NOMO-1 treated with dmso at 0.1 percent for 144 hours (cell line): ENCODE data around the gene DPF3.

Experiments used
- DNase-seq: peaks from one replicate; lab custom pipeline; 2025; ENCODE audit not compliant: unreplicated experiment; lab: John Stamatoyannopoulos, UW

DPF3 gene

GRCh38 chr14:72839753-72840607 lies 53.9 kb downstream of the DPF3 start:
- DNase-seq = no peak

GRCh38 chr14:72839351-72839750 lies 54.5 kb downstream of the DPF3 start:
- no peak for DNase-seq

DNA sequence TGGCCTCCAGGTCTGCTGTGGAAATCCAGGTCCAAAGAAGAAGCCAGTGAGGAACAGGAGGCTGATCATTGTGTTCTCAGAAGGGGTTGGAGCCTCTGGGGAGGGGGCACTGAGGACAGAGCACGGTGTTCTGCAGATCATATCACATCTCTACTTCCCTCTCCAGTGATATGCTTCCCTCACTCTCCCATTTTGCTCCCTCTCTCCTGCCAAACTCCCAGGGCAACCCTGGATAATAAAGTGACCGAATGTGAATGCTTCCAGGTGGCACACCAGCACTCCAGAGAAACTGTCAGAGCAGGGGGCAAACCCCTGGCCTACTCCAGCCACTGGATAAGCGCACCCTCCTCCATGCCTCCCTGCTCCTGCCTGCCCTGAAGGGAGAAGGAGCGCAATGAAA lies 57.8 kb downstream of the DPF3 start:
- no peak for DNase-seq

DNA sequence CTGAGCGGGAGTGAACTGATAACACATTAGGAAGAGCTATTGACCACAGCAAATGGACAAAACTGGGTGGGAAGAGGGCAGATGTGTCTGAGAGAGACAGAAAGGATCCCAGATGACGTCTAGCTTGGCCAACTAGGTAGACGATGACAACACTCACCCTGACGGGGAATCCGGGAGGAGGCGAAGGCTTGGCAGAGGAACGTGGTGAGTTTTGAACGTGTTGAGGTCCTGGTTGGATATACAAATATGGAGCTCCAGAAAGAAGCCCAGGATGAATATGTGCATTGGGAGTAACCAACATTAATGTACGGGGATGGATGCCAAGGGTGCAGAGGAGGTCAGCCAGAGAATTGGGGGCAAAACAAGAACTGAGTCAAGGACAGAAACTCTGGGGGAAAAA lies 60.7 kb downstream of the DPF3 start:
- no peak for DNase-seq

DNA sequence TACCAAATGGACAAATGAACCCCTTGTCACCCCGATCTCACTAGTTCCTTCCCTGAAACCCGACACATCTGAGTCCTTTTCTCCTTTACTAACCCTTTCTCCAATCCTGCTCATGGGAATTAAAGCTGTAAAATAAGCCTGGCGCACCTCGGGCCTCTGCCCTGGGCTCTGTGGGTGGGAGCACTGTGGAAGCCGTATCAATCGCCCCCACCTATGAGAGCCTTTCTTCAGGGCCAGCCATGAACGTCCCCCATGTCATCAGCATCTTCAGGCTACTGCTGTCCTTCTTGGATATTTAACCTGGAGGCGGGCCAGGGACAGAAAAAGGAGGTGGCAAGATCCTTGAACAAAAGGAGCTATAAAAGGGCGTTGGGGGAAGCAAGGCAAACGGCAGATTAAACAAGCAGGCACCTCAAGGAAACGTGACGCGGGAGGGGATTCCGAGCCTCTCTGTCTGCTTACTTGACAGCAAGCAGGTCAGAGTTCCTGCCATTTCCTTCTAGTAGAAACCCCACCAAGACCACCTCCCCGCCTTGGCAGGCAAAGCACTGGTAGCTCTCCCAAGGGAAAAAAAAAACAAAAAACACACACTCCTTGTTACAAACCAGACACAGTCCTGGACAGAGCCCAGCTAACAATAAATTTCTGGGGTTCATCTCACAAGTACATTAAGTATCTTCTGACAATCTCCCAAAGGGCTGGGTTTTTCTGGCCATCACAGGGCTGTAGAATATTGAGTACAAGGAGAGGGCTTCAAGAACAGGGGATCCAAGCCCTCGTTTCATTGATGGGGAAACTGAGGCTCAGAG lies 62.9 kb downstream of the DPF3 start:
- no peak for DNase-seq

DNA sequence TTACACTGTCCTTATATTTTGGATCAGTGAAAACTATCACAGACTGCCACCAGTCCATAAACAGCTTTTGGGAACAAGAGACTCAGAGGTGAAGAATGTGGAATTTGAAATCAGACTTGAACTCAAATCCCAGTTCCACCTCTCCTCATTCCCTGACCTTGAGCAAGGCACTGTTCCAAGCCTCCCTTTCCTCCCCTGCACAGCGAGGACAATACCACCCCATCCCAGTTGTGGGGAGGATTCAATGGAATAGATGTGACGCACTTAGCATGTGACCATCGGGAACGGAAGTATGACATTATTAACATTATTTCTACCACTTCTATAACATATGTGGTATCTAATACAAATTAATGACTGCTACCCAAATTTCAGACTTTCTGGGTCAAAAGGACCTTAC lies 63.5 kb downstream of the DPF3 start:
- no peak for DNase-seq

- no peak for DNase-seq
Measured at GRCh38 chr14:72828604-72829003, 65.3 kb downstream of the DPF3 start.

DNA sequence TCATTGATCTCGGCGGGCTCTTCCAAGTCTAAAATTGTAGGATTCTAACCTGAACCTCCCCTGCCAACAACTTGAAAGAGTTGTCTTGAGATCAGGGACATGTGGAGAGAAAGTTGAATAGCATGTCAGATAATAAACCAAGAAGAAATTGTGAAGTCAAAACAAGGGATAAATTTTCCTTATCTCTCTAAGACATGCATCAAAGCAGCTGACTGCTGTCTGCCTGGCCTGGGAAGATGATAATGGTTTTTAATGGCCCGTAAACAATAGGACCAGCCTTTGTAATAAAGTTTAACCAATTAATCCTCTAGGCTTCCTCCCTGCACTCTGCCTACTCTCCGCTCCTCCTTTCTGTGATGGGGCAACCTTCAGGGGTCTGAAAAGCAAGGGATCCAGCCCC lies 67.9 kb downstream of the DPF3 start:
- no peak for DNase-seq

- no peak for DNase-seq
Measured at GRCh38 chr14:72825486-72825885, 68.4 kb downstream of the DPF3 start.

DNA sequence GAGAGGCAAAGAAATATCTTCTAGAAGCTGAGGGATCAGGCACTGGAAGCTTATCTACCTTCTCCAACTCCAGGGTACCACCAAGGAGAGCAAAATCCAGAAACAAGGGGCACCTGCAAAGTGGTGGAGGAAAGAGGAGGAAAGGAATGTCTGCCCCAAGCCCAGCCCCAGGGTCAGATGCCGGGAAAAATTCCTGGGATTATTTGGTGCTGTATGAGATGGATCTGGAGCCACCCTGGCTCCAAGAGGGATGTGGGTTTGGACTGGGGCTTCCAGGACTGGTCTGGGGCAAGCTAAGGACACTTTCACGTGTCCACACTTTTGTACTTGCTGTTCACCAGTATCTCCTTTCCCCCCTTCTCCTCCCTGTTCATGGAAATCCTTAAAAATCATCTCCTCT lies 69.8 kb downstream of the DPF3 start:
- DNase-seq = no peak

DNA sequence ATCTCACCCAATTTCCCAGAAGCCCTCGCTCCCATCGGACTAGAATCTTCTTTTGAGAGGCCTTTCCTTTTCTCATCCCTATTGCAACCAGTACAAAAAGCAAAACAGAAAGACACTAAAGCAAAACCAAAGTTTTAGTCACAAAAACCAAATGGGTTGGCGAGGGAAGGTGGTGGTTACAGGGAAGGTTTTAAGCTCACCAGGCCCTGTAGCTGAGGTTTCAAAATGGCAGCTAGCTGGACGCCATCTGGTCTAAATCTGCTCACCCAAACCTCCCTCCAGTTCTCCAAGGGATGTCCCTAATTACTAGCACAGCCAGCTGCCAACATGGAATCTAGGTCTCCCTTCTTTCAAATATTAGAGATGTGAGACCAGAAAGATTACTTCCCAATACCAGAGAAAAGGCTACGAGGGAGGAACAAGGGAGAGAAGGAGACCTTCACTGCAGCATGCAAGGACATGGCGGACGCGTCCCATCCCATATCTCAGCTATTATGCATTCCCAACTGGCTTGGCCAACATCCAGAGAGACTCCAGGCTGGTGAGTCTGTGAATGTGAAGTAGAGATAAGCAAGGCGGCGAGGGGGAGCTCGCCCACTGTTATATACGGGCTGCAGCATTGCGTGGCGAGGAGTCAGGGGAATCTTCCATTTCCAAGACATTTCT lies 70.8 kb downstream of the DPF3 start:
- DNase-seq = no peak

- DNase-seq = no peak
Measured at GRCh38 chr14:72818998-72819397, 74.9 kb downstream of the DPF3 start.

GRCh38 chr14:72816287-72816686 lies 77.6 kb downstream of the DPF3 start:
- DNase-seq = no peak

DNA sequence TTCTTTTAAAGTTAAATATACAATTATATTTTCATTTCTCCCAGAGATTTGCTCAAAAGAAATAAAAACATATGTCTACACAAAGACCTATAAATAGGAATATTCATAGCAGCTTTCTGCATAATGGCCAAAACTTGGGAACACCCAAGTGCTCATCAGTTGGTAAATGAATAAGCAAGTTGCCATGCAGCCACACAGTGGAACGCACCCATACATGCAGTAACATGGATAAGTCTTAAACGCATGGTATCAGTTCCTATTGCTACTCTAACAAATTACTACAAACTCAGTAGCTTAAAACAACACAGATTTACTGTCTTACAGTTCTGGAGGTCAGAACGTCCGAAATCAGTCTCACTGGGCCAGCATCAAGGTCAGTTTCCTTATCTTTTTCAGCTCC lies 78.5 kb downstream of the DPF3 start:
- no peak for DNase-seq

DNA sequence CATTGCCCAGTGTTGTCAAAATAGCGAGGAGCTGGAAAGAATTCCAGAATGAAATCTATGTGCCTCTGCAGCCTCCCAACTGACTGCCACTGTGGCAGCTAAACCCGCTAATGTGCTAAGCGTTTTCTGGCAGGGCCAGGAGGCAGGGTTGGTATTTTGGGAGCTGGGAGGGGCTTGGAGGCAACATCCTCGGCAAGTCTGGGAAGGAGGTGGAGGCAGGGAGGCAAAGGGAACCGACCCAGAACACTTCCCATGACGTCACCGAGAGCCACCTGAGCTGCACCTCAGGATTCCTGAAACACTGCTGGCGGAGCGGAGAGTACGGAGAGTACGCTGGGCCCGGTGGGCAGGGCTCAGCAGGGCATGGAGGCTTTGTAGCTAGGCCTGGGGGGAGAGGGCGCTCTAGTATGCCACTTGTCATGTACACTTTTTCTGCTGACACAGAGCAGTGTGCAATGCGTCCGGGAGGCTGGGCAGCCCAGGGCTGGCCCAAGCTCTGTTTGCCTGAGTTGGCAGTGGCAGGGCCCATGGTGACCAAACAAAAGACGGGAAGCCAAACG lies 81.5 kb downstream of the DPF3 start:
- DNase-seq = no peak

DNA sequence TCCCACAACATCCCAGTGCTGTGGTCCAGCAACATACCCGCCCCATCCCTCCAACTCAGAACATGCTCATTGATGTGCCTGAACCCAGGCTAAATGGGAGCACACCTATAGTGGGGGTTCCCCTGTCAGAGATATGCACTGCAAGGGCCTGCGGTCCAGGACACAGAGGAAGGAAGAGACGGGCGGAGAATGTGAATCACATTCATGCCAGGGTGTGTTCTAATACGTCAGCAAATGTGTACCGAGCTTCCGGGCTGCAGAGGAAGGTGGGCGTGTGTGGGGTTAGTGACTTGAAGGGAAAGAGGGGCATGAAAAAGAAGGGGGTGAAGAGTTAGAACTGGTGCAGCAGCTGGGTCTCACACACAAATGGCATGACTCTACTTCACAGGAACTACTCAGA lies 83.7 kb downstream of the DPF3 start:
- no peak for DNase-seq

GRCh38 chr14:72809063-72809462 lies 84.8 kb downstream of the DPF3 start:
- DNase-seq = no peak

DNA sequence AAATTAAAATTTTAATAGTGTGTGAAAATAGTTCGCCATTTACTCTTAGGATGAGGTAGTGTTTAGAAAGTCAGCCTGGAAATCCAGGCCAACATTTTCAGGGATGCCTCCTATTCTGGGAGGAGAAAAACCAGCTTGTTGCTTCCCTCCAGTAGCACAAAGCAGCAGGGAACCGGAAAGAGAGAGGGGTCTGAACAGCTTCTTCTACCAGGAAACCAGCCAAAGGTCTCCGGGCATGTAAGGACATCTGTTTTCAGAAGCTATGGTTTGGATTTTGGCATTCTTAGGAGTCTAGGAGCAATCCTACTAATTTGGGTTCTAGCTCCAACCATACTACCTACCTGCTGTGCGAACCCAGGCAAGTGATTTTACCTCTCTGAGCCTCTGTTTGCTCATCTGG lies 85.3 kb downstream of the DPF3 start:
- no peak for DNase-seq

GRCh38 chr14:72802588-72802946 lies 91.3 kb downstream of the DPF3 start:
- no peak for DNase-seq

- DNase-seq = no peak
Measured at GRCh38 chr14:72801836-72802587, 91.9 kb downstream of the DPF3 start.

- DNase-seq = no peak
Measured at GRCh38 chr14:72801381-72801812, 92.5 kb downstream of the DPF3 start.
